H1 (cell line): ENCODE measurements around the gene NOP16. TPM values are rescaled to one million over a fixed set of nuclear protein-coding genes. Genes with fewer than 3 reads are reported as not detected.

ENCODE experiments used
- microRNA counts: library from miRNA; unstranded; fragments of <30 nt; microRNA quantifications from one replicate; lab custom pipeline; 2015
- microRNA-seq, 2 experiments: library from miRNA; unstranded; fragments of <30 nt; microRNA quantifications; one replicate each; pipeline versions ENCODE4 to v1.2.0, GENCODE V29; 2016 to 2020; ENCODE audit warnings: borderline microRNAs expressed in 2 of 2, borderline number of aligned reads in 2 of 2, borderline replicate concordance in 1 of 2
- polyA plus RNA-seq, 7 experiments: library from polyadenylated mRNA; depleted of rRNA in 3 of 7; stranded (reverse) in 5 of 7; unstranded in 2 of 7; fragments of >200 nt in 5 of 7; fragments of 200-250 nt in 2 of 7; gene quantifications; 1 replicate in 5 of 7; 2 replicates in 1 of 7; 4 replicates in 1 of 7; pipeline versions ENCODE4 v1.2.1 to v1.2.3, GENCODE V29; 2011 to 2013; ENCODE audit warnings: missing spikeins in 2 of 7, mixed read lengths in 2 of 7
- small RNA-seq: library from polyadenylated mRNA; stranded (forward); fragments of <200 nt; extraction: miRNeasy Mini kit (QIAGEN cat#:217004); gene quantifications from one replicate; pipeline ENCODE3, GENCODE V24; 2013; ENCODE audit not compliant: insufficient read depth
- total RNA-seq: library from RNA; stranded (reverse); fragmentation: NEBNext Ultra II Directional; extraction: Animal tissue kit (Norgen Biotek cat#: 25700); gene quantifications from 2 replicates; pipeline ENCODE4 v1.2.1, GENCODE V29; 2021

NOP16 gene
- total and polyA plus RNA-seq, 2 of the 8 experiments (the other 6 are each of a cell fraction or from before 2014, with no cell fraction given) = 46.9 to 65.2 TPM

MicroRNAs encoded within 50 kb of the gene (microRNA counts, 767-probe panel; counts per million panel counts)
- microRNA hsa-miR-1271-5p (lab: Ali Mortazavi, UCI) = 879 counts per million, percentile 95 among the panel's probes with 10 or more counts

Small RNAs within 50 kb of the gene (microRNA-seq; reads per million reads assigned to microRNA genes)
- 0.69 to 0.81 reads per million in 2 experiments for gene MIR1271

Small RNAs within 50 kb of the gene (small RNA-seq; reads per million reads assigned to genes)
- gene MIR1271 = 22.8 reads per million, percentile 93 among the genes with 10 or more reads in this experiment

Other genes with a start within 250 kb of the NOP16 start
- 16.6 and 21.2 TPM in 2 replicates for gene SIMC1, start 150.2 kb downstream of the NOP16 start, total RNA-seq
- 11.3 and 12.3 TPM in 2 replicates for gene SIMC1, start 150.2 kb downstream of the NOP16 start, polyA plus RNA-seq (2011; rRNA removed)
- 88.0 and 96.4 TPM in 2 replicates for gene KIAA1191, start 26.8 kb downstream of the NOP16 start, total RNA-seq
- 86.4 and 107 TPM in 2 replicates for gene KIAA1191, start 26.8 kb downstream of the NOP16 start, polyA plus RNA-seq (2011; rRNA removed)
- gene ARL10, start 23.1 kb downstream of the NOP16 start, total RNA-seq = 6.7 and 7.4 TPM in 2 replicates
- gene ARL10, start 23.1 kb downstream of the NOP16 start, polyA plus RNA-seq (2011; rRNA removed) = 3.1 and 3.6 TPM in 2 replicates
- gene HIGD2A, start 153 bp upstream of the NOP16 start, total RNA-seq = 95.5 and 104 TPM in 2 replicates
- gene HIGD2A, start 153 bp upstream of the NOP16 start, polyA plus RNA-seq (2011; rRNA removed) = 264 and 314 TPM in 2 replicates
- gene CLTB, start 27.9 kb upstream of the NOP16 start, total RNA-seq = 25.9 and 29.2 TPM in 2 replicates
- 34.9 and 47.7 TPM in 2 replicates for gene CLTB, start 27.9 kb upstream of the NOP16 start, polyA plus RNA-seq (2011; rRNA removed)
- 35.8 and 36.2 TPM in 2 replicates for gene FAF2, start 59.8 kb upstream of the NOP16 start, total RNA-seq
- gene FAF2, start 59.8 kb upstream of the NOP16 start, polyA plus RNA-seq (2011; rRNA removed) = 14.1 and 20.8 TPM in 2 replicates
- gene RNF44, start 148.8 kb upstream of the NOP16 start, total RNA-seq = 164 and 178 TPM in 2 replicates
- 54.7 and 109 TPM in 2 replicates for gene RNF44, start 148.8 kb upstream of the NOP16 start, polyA plus RNA-seq (2011; rRNA removed)
- 0.43 and 0.69 TPM in 2 replicates for gene CDHR2, start 160.7 kb upstream of the NOP16 start, total RNA-seq
- gene CDHR2, start 160.7 kb upstream of the NOP16 start, polyA plus RNA-seq (2011; rRNA removed) = 0.02 and 0.06 TPM in 2 replicates
- gene GPRIN1, start 221.6 kb upstream of the NOP16 start, total RNA-seq = 12.0 and 12.8 TPM in 2 replicates
- gene GPRIN1, start 221.6 kb upstream of the NOP16 start, polyA plus RNA-seq (2011; rRNA removed) = 3.3 TPM in 2 replicates
- 5.9 and 6.9 TPM in 2 replicates for gene SNCB, start 241.9 kb upstream of the NOP16 start, total RNA-seq
- gene SNCB, start 241.9 kb upstream of the NOP16 start, polyA plus RNA-seq (2011; rRNA removed) = 4.2 and 8.9 TPM in 2 replicates
- 0.63 and 0.97 TPM in 2 replicates for gene EIF4E1B, start 242.1 kb upstream of the NOP16 start, total RNA-seq
- gene EIF4E1B, start 242.1 kb upstream of the NOP16 start, polyA plus RNA-seq (2011; rRNA removed) = 1.3 and 1.9 TPM in 2 replicates